CD4-positive, CD25-positive, alpha-beta regulatory T cell (primary cell): ENCODE measurements around the gene VAV3. TPM values are rescaled to one million over a fixed set of nuclear protein-coding genes. Genes with fewer than 3 reads are reported as not detected.

ENCODE experiments used
- ATAC-seq, 2 donors: fragments of 150-1000 bp; cut with Tn5 transposase; one replicate each; pipeline ENCODE4 v1.10.0; 2021; ENCODE audit warnings: low read depth in 2 of 2, moderate number of reproducible peaks in 2 of 2, moderate library complexity in 1 of 2
- DNase-seq, 3 donors: peaks; one replicate each; pipeline versions ENCODE4 v3.0.0 to v3.0.0-alpha.2; 2012 to 2022; ENCODE audit warnings: mixed read lengths in 1 of 3
- H3K27ac ChIP-seq: one replicate; pipeline ENCODE4 v1.7.0; 2013; ENCODE audit warnings: mild to moderate bottlenecking, low read length; ENCODE audit not compliant: insufficient read depth, poor library complexity, severe bottlenecking
- H3K27me3 ChIP-seq: one replicate; pipeline ENCODE4 v1.7.0; 2013; ENCODE audit warnings: low read length; ENCODE audit not compliant: control insufficient read depth, insufficient read depth
- H3K36me3 ChIP-seq: one replicate; pipeline ENCODE4 v1.7.0; 2013; ENCODE audit warnings: mild to moderate bottlenecking, low read length, moderate library complexity; ENCODE audit not compliant: control insufficient read depth, insufficient read depth
- H3K4me1 ChIP-seq: 2 replicates; pipeline ENCODE4 v1.7.0; 2013; ENCODE audit warnings: mild to moderate bottlenecking, low read length; ENCODE audit not compliant: insufficient read depth, control insufficient read depth, poor library complexity, severe bottlenecking
- H3K4me3 ChIP-seq: one replicate; pipeline ENCODE4 v1.7.0; 2013; ENCODE audit warnings: low read depth, mild to moderate bottlenecking, low read length, moderate library complexity
- H3K9me3 ChIP-seq, 2 experiments: 1 replicate in 1 of 2; 2 replicates in 1 of 2; pipeline ENCODE4 v1.7.0; 2013; ENCODE audit warnings: low read length in 2 of 2, mild to moderate bottlenecking in 1 of 2, moderate library complexity in 1 of 2; ENCODE audit not compliant: control insufficient read depth in 2 of 2
- H3K27ac Mint-ChIP-seq, 3 donors: one replicate each; pipeline ENCODE4 v1.8.0; 2020 to 2022; ENCODE audit warnings: mild to moderate bottlenecking in 3 of 3, mixed read lengths in 3 of 3, moderate library complexity in 2 of 3
- H3K27me3 Mint-ChIP-seq: one replicate; pipeline ENCODE4 v1.8.0; 2022; ENCODE audit warnings: mild to moderate bottlenecking, mixed read lengths
- H3K36me3 Mint-ChIP-seq: one replicate; pipeline ENCODE4 v1.8.0; 2020; ENCODE audit warnings: mixed read lengths
- H3K4me1 Mint-ChIP-seq, 4 donors: one replicate each; pipeline ENCODE4 v1.8.0; 2020 to 2022; ENCODE audit warnings: mixed read lengths in 4 of 4, mild to moderate bottlenecking in 1 of 4
- H3K4me3 Mint-ChIP-seq, 4 donors: one replicate each; pipeline ENCODE4 v1.8.0; 2020 to 2022; ENCODE audit warnings: mild to moderate bottlenecking in 4 of 4, mixed read lengths in 4 of 4, moderate library complexity in 3 of 4
- H3K9me3 Mint-ChIP-seq, 7 donors: one replicate each; pipeline ENCODE4 v1.8.0; 2020 to 2022; ENCODE audit warnings: mixed read lengths in 7 of 7, mild to moderate bottlenecking in 3 of 7, moderate library complexity in 2 of 7
- polyA plus RNA-seq, 4 donors: library from polyadenylated mRNA; unstranded; fragments of 300-500 nt; fragmentation: Illumina TruSeq; gene quantifications; one replicate each; pipeline ENCODE4 v1.2.3, GENCODE V29; 2021
- total RNA-seq: library from RNA; stranded (reverse); gene quantifications from one replicate; pipeline ENCODE4 v1.2.3, GENCODE V29; 2022

VAV3 gene
- total and polyA plus RNA-seq, 5 donors from 2014 or later: 6.2 to 21.5 (median 11.1) TPM

DNA sequence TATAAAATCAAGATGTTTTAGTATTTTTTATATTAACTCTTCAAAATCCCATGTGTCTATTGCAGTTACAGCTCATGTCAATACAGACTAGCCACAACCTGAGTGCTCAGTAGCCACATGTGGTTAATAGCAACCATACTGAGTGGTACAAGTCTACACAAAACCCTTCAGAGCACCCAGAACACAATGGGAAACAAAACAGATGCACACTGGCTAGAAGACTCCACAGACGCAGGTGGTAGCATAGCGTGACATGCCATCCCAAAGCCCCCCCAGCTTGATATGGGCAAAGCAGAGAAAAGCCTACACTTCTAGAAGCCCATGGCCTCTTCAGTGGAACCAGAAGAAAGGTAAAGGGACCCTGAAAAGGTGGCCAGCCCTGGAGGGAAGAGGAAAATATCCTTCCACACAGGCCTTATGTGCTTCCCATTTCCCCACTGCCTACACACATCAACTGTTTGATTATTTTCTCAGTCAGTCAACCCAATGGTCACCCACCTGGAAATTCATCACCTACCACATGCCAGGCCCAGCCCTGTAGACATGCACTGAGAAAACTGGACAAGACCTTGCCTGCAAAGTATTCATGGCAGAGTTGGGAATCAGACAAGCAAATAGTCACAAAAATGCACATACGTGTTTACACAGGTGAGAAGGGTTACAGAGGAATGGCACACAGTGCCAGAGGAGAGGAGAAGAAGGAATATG, 175.0 kb downstream of the VAV3 start:
- peak overlapping the region; percentile 90 for H3K27ac ChIP-seq
- H3K9me3 ChIP-seq: no peaks in the 10 kb centered on the region
- DNase-seq (no peak), ATAC-seq (no peak)
- no peak overlapping the region for H3K4me3 ChIP-seq
- no peaks in the 10 kb centered on the region for H3K36me3 Mint-ChIP-seq
- peak overlapping the region in 3 of 4 donors; percentile 4 to 70 (median 5) for H3K4me3 Mint-ChIP-seq
- H3K9me3 Mint-ChIP-seq: no peaks in the 10 kb centered on the region
- peaks cover 81% of the 10 kb centered on the region for H3K4me1 ChIP-seq
- H3K27ac Mint-ChIP-seq: peak overlapping the region; percentile 62 to 85 (median 84)
- H3K27me3 Mint-ChIP-seq: no peaks in the 10 kb centered on the region
- no peaks in the 10 kb centered on the region for H3K36me3 ChIP-seq
- H3K4me1 Mint-ChIP-seq: peaks cover 50 to 90% (median 72%) of the 10 kb centered on the region in 4 donors
- no peaks in the 10 kb centered on the region for H3K27me3 ChIP-seq

DNA sequence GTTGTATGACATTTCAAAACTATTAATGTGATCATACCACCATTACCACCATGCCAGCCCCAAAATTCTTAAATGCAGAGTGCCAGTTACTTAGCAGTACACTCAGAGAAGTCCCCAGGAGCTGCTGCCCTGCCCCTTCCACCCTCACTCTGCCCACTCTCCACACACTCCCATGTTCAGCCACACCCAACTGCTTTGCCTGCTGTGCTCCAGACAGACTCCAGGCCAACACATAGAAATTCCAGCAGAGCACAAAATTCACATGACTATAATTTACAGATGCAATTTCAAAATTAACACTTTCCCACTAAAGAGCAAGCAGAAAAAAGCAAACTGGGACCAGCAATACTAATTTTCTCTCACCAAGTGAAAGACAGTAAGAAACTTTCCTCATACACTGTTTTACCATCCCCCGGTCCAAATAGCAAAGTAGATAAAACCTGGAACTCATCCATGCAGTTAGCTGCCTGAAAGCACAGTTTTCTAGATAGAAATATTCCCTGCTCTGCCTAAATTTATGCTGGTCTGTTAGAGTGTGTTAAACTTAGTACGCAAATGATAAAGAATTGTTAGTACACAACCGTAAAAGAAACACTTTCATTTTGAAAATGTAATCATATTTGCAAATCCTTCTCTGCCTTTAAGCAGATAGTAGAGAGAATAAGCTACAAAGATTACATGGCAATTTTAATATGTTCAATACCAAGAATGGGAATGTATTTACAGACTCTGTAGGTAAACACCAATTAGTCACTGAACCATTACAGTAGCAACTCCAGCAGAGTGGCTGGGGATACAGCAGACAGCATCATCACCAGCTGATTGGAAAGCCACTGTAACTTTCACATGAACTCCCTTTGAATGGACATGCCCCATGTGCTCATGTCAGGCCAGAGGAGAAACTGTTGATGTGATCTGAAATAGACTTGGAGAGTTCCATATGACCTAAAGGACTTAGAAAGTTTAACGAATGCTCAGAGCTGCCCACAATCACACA, 176.5 kb downstream of the VAV3 start:
- peak overlapping the region; percentile 90 for H3K27ac ChIP-seq
- peaks cover 52 to 87% (median 72%) of the 10 kb centered on the region in 4 donors for H3K4me1 Mint-ChIP-seq

DNA sequence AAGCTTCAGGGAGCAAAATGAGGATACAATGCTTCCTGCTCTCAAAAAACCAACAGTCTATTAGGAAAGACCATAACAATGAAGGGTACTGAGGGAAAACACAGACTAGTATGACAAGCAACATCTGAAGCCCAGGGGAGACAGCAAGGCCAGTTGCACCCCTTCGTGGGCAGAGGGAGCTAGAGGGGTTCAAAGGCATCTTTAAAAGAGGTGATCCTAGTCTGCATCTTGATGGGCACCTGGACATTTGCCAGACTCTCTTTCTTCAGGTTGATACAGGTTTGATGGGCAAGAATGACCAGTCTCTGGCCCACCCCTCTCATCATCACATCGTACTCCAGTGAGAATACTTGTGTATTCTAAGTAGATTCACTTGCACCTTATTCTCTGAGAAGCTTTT, 177.7 kb downstream of the VAV3 start:
- Mint-ChIP-seq H3K9me3 (no peaks in the 10 kb centered on the region), H3K36me3 (no peaks in the 10 kb centered on the region), H3K4me1 (peaks cover 49 to 92% (median 73%) of the 10 kb centered on the region in 4 donors), H3K4me3 (peak overlapping the region; percentile 71 to 88 (median 84)), H3K27me3 (no peaks in the 10 kb centered on the region), H3K27ac (peak overlapping the region; percentile 96 to 98 (median 96))
- no peaks in the 10 kb centered on the region for H3K36me3 ChIP-seq
- ATAC-seq (no peak), DNase-seq (peak in 1 of 3 donors; percentile 65)
- no peaks in the 10 kb centered on the region for H3K9me3 ChIP-seq
- peak overlapping the region; percentile 89 for H3K4me3 ChIP-seq
- no peaks in the 10 kb centered on the region for H3K27me3 ChIP-seq
- peaks cover 69% of the 10 kb centered on the region for H3K4me1 ChIP-seq
- peak overlapping the region; percentile 90 for H3K27ac ChIP-seq

More for the DNA sequence above, 176.5 kb downstream of the VAV3 start:
- Histone ChIP-seq H3K27me3 (no peaks in the 10 kb centered on the region), H3K36me3 (no peaks in the 10 kb centered on the region), H3K4me3 (peak overlapping the region; percentile 75), H3K4me1 (peaks cover 69% of the 10 kb centered on the region), H3K9me3 (no peaks in the 10 kb centered on the region)
- Mint-ChIP-seq H3K36me3 (no peaks in the 10 kb centered on the region), H3K27ac (peak overlapping the region; percentile 96 to 98 (median 96)), H3K9me3 (no peaks in the 10 kb centered on the region), H3K4me3 (peak overlapping the region; percentile 53 to 78 (median 74)), H3K27me3 (no peaks in the 10 kb centered on the region)
- ATAC-seq (no peak), DNase-seq (no peak)

DNA sequence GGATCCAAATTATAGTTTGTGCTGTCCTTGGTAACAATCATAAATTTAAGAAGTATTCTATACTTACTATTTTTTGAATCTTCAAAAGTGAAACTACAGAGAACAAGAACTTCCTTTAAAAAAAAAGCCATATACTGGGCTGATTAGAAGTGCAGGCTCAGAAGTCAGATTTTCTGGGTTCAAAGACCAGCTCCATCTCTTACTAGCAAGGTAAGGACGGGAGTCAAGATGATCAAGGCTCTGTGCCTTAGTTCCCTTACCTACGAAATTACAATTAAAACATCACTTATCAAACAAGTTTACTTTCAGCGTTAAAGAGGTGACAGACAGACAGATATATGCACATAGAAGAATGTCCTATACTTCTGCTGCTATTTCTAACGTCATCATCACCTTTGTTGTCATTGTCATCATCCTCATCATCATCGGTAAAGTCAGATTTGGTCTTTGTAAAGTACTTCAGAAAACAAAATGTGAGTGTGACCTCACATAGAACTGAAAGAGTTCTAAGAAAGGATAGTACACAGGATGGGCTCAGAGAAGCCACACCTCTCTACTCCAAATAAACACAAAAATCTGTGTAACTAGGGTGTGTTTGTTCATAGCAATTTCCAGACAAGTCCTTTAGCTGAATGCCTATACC, 178.7 kb downstream of the VAV3 start:
- Histone ChIP-seq H3K4me3 (peak overlapping the region; percentile 89), H3K9me3 (no peaks in the 10 kb centered on the region), H3K36me3 (no peaks in the 10 kb centered on the region), H3K27ac (peak overlapping the region; percentile 90), H3K4me1 (peaks cover 65% of the 10 kb centered on the region), H3K27me3 (no peaks in the 10 kb centered on the region)
- H3K4me1 Mint-ChIP-seq: peaks cover 51 to 85% (median 73%) of the 10 kb centered on the region in 4 donors
- peak overlapping the region; percentile 71 to 88 (median 84) for H3K4me3 Mint-ChIP-seq
- H3K9me3 Mint-ChIP-seq: no peaks in the 10 kb centered on the region
- H3K27me3 Mint-ChIP-seq: no peaks in the 10 kb centered on the region
- peak overlapping the region; percentile 96 to 98 (median 96) for H3K27ac Mint-ChIP-seq
- H3K36me3 Mint-ChIP-seq: no peaks in the 10 kb centered on the region
- peak; percentile 82 to 83 for ATAC-seq
- DNase-seq: peak in 2 of 3 donors; percentile 79 to 87

DNA sequence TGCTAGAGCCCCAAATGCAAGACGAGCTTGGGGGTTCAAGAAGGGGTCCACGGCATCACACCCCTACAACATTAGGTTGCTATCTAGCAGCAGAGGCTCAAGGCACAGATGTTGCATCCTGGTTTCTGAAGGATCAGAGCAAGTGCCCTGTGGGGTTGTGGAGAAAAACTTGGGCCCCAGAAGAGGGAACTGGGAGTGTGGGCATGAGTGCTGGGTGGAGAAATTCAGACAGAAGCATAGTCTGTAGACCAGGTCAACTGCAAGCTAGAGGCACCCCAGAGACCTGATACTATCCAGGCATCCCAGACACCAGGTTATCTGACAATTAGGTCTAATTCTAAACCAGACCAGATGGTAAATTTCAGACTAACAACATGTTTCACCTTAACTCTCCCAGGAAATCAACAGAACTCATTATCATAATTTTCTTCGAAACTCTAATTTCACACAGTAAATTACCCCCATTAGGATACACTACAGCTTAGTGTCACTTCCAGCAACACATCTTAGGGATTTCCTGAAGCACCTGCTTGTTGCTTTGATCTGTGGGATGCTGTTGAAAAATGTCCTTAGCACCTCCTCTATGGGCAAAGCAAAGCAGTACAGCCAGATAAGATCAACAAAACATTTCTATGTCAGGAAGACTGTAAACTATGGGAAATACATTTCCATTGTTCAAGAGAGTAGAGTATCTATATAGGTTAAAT, 179.3 kb downstream of the VAV3 start:
- H3K27ac Mint-ChIP-seq: peak overlapping the region; percentile 96 to 98 (median 96)
- no peaks in the 10 kb centered on the region for H3K36me3 Mint-ChIP-seq
- peaks cover 58% of the 10 kb centered on the region for H3K4me1 ChIP-seq
- H3K27ac ChIP-seq: peak overlapping the region; percentile 90
- no peaks in the 10 kb centered on the region for H3K27me3 ChIP-seq
- ATAC-seq (peak in 1 of 2 donors; percentile 8), DNase-seq (peak in 1 of 3 donors; percentile 61)
- peak overlapping the region; percentile 89 for H3K4me3 ChIP-seq
- peaks cover 46 to 79% (median 67%) of the 10 kb centered on the region in 4 donors for H3K4me1 Mint-ChIP-seq
- no peaks in the 10 kb centered on the region for H3K27me3 Mint-ChIP-seq
- H3K36me3 ChIP-seq: no peaks in the 10 kb centered on the region
- peak overlapping the region; percentile 71 to 88 (median 84) for H3K4me3 Mint-ChIP-seq
- no peaks in the 10 kb centered on the region for H3K9me3 Mint-ChIP-seq
- no peaks in the 10 kb centered on the region for H3K9me3 ChIP-seq

DNA sequence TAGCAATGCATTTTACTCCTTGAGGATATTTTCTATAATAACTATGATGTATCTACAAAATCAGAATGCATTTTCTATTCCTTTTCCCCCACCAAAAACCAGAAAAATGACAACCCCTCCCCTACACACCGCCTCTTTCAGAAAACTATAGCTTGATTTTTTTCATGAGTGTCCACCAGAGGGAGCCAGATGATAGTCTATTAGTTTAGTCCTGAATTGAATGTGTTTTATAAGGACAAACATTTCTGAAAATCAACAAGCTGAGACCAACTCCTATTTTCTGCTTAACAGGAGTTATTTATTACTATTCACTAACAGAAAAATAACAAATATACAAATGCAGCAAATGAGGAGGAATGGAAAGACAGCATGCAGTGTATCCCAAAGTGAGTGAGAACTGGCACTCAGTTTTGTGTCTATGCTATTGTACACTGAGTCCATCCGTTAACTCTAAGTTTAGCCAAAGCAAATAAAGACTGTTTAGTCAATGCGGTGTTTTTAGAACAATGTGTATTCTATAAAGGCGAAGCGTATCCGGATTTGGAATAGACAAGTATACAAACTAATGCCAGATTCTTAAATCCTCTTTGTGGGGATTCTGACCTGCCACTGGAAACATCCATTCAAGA, 182.6 kb downstream of the VAV3 start:
- Mint-ChIP-seq H3K27ac (no peak overlapping the region), H3K4me1 (peaks cover 35 to 50% (median 43%) of the 10 kb centered on the region in 4 donors), H3K9me3 (no peaks in the 10 kb centered on the region), H3K27me3 (no peaks in the 10 kb centered on the region), H3K4me3 (peak overlapping the region in 2 of 4 donors; percentile 16 to 22), H3K36me3 (no peaks in the 10 kb centered on the region)
- ATAC-seq (no peak), DNase-seq (peak; percentile 34 to 76 (median 71))
- H3K27me3 ChIP-seq: no peaks in the 10 kb centered on the region
- no peak overlapping the region for H3K4me3 ChIP-seq
- H3K9me3 ChIP-seq: no peaks in the 10 kb centered on the region
- peaks cover 6% of the 10 kb centered on the region for H3K36me3 ChIP-seq
- H3K4me1 ChIP-seq: peaks cover 34% of the 10 kb centered on the region
- no peak overlapping the region for H3K27ac ChIP-seq
